Sigmoid colon (tissue), 4 donors: ENCODE measurements around the gene BEX4.

Source experiments
- POLR2A ChIP-seq, 2 donors: fragments of 450-650 bp; IDR thresholded peaks; one replicate each; pipeline ENCODE4 v1.6.1; 2016; ENCODE audit warnings: antibody characterized with exemption in 2 of 2, mild to moderate bottlenecking in 2 of 2, moderate library complexity in 2 of 2
- POLR2AphosphoS5 ChIP-seq, 4 donors: sonication (generic); formaldehyde crosslinking; IDR thresholded peaks; one replicate each; pipeline ENCODE4 v1.6.1; 2017; ENCODE audit warnings: antibody characterized with exemption in 4 of 4
- TF ChIP-seq, protein P1 (sequence below), 4 experiments: fragments of 450-650 bp in 3 of 4; fragments of 200-600 bp in 1 of 4; IDR thresholded peaks; one replicate each; pipeline ENCODE4 v1.5.1; 2016 to 2019; ENCODE audit warnings: antibody characterized with exemption in 4 of 4, mild to moderate bottlenecking in 3 of 4, moderate library complexity in 2 of 4

DNA sequence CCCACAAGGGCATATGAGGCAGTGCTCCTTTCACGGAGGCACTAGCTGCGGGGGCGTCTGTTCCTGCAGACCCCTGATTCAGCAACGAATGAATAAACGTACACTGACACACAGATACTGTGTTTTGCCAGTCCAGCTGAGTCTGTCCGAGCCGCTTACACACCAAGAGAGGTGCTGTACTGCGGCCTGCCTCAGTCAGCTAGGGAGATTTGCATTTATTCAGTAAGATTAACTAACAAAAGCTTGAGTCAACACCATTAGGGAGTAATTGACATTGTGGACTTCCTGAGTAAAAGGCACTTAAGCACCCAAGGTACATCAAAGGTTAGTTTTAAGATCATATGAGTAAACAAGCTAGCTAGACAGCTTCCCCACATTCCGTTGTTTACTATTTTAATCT, 31.0 kb upstream of the BEX4 start:
- TF ChIP-seq, protein P1, sequence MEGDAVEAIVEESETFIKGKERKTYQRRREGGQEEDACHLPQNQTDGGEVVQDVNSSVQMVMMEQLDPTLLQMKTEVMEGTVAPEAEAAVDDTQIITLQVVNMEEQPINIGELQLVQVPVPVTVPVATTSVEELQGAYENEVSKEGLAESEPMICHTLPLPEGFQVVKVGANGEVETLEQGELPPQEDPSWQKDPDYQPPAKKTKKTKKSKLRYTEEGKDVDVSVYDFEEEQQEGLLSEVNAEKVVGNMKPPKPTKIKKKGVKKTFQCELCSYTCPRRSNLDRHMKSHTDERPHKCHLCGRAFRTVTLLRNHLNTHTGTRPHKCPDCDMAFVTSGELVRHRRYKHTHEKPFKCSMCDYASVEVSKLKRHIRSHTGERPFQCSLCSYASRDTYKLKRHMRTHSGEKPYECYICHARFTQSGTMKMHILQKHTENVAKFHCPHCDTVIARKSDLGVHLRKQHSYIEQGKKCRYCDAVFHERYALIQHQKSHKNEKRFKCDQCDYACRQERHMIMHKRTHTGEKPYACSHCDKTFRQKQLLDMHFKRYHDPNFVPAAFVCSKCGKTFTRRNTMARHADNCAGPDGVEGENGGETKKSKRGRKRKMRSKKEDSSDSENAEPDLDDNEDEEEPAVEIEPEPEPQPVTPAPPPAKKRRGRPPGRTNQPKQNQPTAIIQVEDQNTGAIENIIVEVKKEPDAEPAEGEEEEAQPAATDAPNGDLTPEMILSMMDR (IDR thresholded peaks at IDR 0.05), result no peak
- TF ChIP-seq POLR2AphosphoS5 (IDR thresholded peaks at IDR 0.05), result no peak
- no peak for TF ChIP-seq POLR2A (IDR thresholded peaks at IDR 0.05)
